ENCODE results near the gene MRPL32.

- TF ChIP-seq, protein P1, sequence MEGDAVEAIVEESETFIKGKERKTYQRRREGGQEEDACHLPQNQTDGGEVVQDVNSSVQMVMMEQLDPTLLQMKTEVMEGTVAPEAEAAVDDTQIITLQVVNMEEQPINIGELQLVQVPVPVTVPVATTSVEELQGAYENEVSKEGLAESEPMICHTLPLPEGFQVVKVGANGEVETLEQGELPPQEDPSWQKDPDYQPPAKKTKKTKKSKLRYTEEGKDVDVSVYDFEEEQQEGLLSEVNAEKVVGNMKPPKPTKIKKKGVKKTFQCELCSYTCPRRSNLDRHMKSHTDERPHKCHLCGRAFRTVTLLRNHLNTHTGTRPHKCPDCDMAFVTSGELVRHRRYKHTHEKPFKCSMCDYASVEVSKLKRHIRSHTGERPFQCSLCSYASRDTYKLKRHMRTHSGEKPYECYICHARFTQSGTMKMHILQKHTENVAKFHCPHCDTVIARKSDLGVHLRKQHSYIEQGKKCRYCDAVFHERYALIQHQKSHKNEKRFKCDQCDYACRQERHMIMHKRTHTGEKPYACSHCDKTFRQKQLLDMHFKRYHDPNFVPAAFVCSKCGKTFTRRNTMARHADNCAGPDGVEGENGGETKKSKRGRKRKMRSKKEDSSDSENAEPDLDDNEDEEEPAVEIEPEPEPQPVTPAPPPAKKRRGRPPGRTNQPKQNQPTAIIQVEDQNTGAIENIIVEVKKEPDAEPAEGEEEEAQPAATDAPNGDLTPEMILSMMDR (IDR thresholded peaks at IDR 0.05): no peak
- TF ChIP-seq POLR2A (IDR thresholded peaks at IDR 0.05): no peak
Measured at GRCh38 chr7:42906181-42906580, 26.0 kb upstream of the MRPL32 start.
